Endothelial cell of umbilical vein (primary cell): ENCODE measurements around the gene DIPK1A. TPM values are rescaled to one million over a fixed set of nuclear protein-coding genes. Genes with fewer than 3 reads are reported as not detected.

Experiments used
- BruUV-seq: library from RNA; stranded (reverse); fragments of 400-500 nt; replicated peaks from 2 replicates; lab custom pipeline; 2021; lab: Mats Ljungman, UMichigan
- CTCF ChIA-PET: fragments of 300-600, 350-600 bp; sonication (Branson Sonifier 250); formaldehyde crosslinking; loops from one replicate; lab custom pipeline; 2021; ENCODE audit warnings: antibody characterized with exemption, inconsistent platforms; lab: Charles Lee
- POLR2A ChIA-PET: fragments of 300-600, 350-600 bp; sonication (Branson Sonifier 250); formaldehyde crosslinking; loops from one replicate; lab custom pipeline; 2021; ENCODE audit warnings: antibody characterized with exemption, inconsistent platforms; lab: Charles Lee
- DNase-seq: peaks from one replicate; pipeline ENCODE4 v3.0.0-alpha.2; 2011; ENCODE audit warnings: low read depth, low spot score
- FAIRE-seq: peaks from 2 replicates; lab custom pipeline; 2011; peaks lifted over from hg19 to GRCh38; lab: Jason Lieb, UNC
- H2AFZ ChIP-seq: 2 replicates; pipeline ENCODE4 v1.6.0; 2012; ENCODE audit warnings: low read depth, low read length, control low read depth, inconsistent platforms
- H3K27ac ChIP-seq: 2 replicates; pipeline ENCODE4 v1.5.1; 2011; ENCODE audit warnings: low read depth, mild to moderate bottlenecking, control low read depth, low read length, moderate library complexity; ENCODE audit not compliant: insufficient read depth
- H3K27me3 ChIP-seq, 2 experiments: 2 replicates each; pipeline versions ENCODE4 v1.6.0 to v1.6.1; 2011; ENCODE audit warnings: low read length in 2 of 2, mixed read lengths in 1 of 2; ENCODE audit not compliant: control insufficient read depth in 2 of 2, insufficient read depth in 2 of 2
- H3K36me3 ChIP-seq, 2 experiments: 2 replicates in 1 of 2; 3 replicates in 1 of 2; pipeline ENCODE4 v1.5.1; 2011; ENCODE audit warnings: low read length in 2 of 2, mild to moderate bottlenecking in 1 of 2, moderate library complexity in 1 of 2; ENCODE audit not compliant: control insufficient read depth in 2 of 2, insufficient read depth in 2 of 2; ENCODE audit errors: extremely low read depth in 1 of 2
- H3K4me1 ChIP-seq: 3 replicates; pipeline ENCODE4 v1.5.1; 2011; ENCODE audit warnings: mild to moderate bottlenecking, low read length; ENCODE audit not compliant: control insufficient read depth, insufficient read depth; ENCODE audit errors: extremely low read depth
- H3K4me2 ChIP-seq: 2 replicates; pipeline ENCODE4 v1.6.1; 2011; ENCODE audit warnings: low read length, control low read depth, mixed read lengths; ENCODE audit not compliant: insufficient read depth
- H3K4me3 ChIP-seq, 3 experiments: fragments of 200-600 bp in 1 of 3; sonication (generic), shearing (Covaris generic) in 1 of 3; replicated peaks in 1 of 3; 2 replicates each; pipeline ENCODE4 v1.5.1; 2011 to 2016; ENCODE audit warnings: control low read depth in 3 of 3, low read length in 3 of 3, mild to moderate bottlenecking in 2 of 3, inconsistent platforms in 1 of 3, low read depth in 1 of 3, moderate library complexity in 1 of 3; ENCODE audit not compliant: insufficient read depth in 1 of 3
- H3K79me2 ChIP-seq: 2 replicates; pipeline ENCODE4 v1.6.0; 2012; ENCODE audit warnings: low read length, inconsistent platforms; ENCODE audit not compliant: control insufficient read depth, insufficient read depth
- H3K9ac ChIP-seq: replicated peaks from 2 replicates; pipeline ENCODE3; 2011; ENCODE audit warnings: low read length, control low read depth; ENCODE audit not compliant: insufficient read depth; ENCODE audit errors: extremely low read depth
- H3K9me1 ChIP-seq: replicated peaks from 3 replicates; pipeline ENCODE4 v1.6.0; 2011; ENCODE audit warnings: mild to moderate bottlenecking, low read length; ENCODE audit not compliant: control insufficient read depth, insufficient read depth; ENCODE audit errors: extremely low read depth
- H3K9me3 ChIP-seq: replicated peaks from 2 replicates; pipeline ENCODE4 v1.5.1; 2012; ENCODE audit warnings: low read length, inconsistent platforms; ENCODE audit not compliant: control insufficient read depth, insufficient read depth
- H4K20me1 ChIP-seq: replicated peaks from 2 replicates; pipeline ENCODE3; 2011; ENCODE audit warnings: mild to moderate bottlenecking, low read length; ENCODE audit not compliant: control insufficient read depth, insufficient read depth; ENCODE audit errors: extremely low read depth
- EZH2 ChIP-seq: IDR thresholded peaks from 2 replicates; pipeline ENCODE4 v1.6.1; 2012; ENCODE audit warnings: borderline replicate concordance, low read depth, mild to moderate bottlenecking, moderate library complexity, low read length, inconsistent platforms; ENCODE audit not compliant: severe bottlenecking
- FOS ChIP-seq: IDR thresholded peaks from 2 replicates; pipeline ENCODE4 v1.6.1; 2011; ENCODE audit warnings: mild to moderate bottlenecking, low read length, moderate library complexity, borderline replicate concordance; ENCODE audit not compliant: insufficient read depth
- GATA2 ChIP-seq: IDR thresholded peaks from 2 replicates; pipeline ENCODE4 v1.7.0; 2011; ENCODE audit warnings: low read depth, mild to moderate bottlenecking, moderate library complexity, mixed read lengths, low read length; ENCODE audit not compliant: insufficient read length, insufficient read depth
- JUN ChIP-seq: IDR thresholded peaks from 2 replicates; pipeline ENCODE4 v1.6.1; 2011; ENCODE audit warnings: borderline replicate concordance, low read depth; ENCODE audit not compliant: insufficient read length, insufficient read depth
- MYC ChIP-seq: IDR thresholded peaks from one replicate; pipeline ENCODE4 v1.6.1; 2011; ENCODE audit warnings: mild to moderate bottlenecking, low read depth, low read length
- POLR2A ChIP-seq: IDR thresholded peaks from 2 replicates; pipeline ENCODE4 v1.6.1; 2012; ENCODE audit warnings: low read depth, mild to moderate bottlenecking, control low read depth, low read length
- POLR2AphosphoS5 ChIP-seq: IDR thresholded peaks from 2 replicates; pipeline ENCODE4 v1.6.1; 2012; ENCODE audit warnings: low read depth, mild to moderate bottlenecking, control low read depth, low read length, moderate library complexity; ENCODE audit not compliant: insufficient read depth
- dilution Hi-C: fragments of 300-500 bp; cut with MboI; formaldehyde crosslinking; loops from one replicate; pipeline ENCODE4 v1.15.0; 2019; ENCODE audit warnings: low sequenced_read_pairs; ENCODE audit not compliant: extremely low pct_ligation_motif_present
- intact Hi-C: fragments of 100-400 bp; cut with micrococcal nuclease; formaldehyde crosslinking; loops from one replicate; pipeline ENCODE4 v1.10.0; 2022
- polyA plus RNA-seq, 4 experiments: library from polyadenylated mRNA; depleted of rRNA in 3 of 4; stranded (reverse) in 3 of 4; unstranded in 1 of 4; fragments of >200 nt; gene quantifications; 2 replicates each; pipeline versions ENCODE4 v1.2.1 to v1.2.3, GENCODE V29; 2011 to 2012; ENCODE audit warnings: missing spikeins in 1 of 4
- total RNA-seq: library from RNA; stranded (reverse); gene quantifications from 2 replicates; pipeline ENCODE4 v1.2.3, GENCODE V29; 2021
- TF ChIP-seq, protein P1 (sequence below), 2 donors: IDR thresholded peaks; 1 replicate in 1 of 2; 2 replicates in 1 of 2; pipeline ENCODE4 v1.5.1; 2011; ENCODE audit warnings: low read length in 2 of 2, mild to moderate bottlenecking in 2 of 2, moderate library complexity in 2 of 2, control low read depth in 1 of 2, inconsistent platforms in 1 of 2, low read depth in 1 of 2; ENCODE audit not compliant: insufficient read depth in 1 of 2; ENCODE audit errors: extremely low read depth in 1 of 2
- TF ChIP-seq, protein P2 (sequence below): IDR thresholded peaks from 2 replicates; pipeline ENCODE4 v1.6.1; 2011; ENCODE audit not compliant: insufficient read depth, insufficient read length

Gene DIPK1A
- total and polyA plus RNA-seq, 2 donors (not counting 3 experiments of a cell fraction or from before 2014, with no cell fraction given) = 0.25 to 0.93 TPM

- no peak overlapping the region for H3K4me3 ChIP-seq
- H3K4me2 ChIP-seq = no peak overlapping the region
- BruUV-seq = no TSS peak
- H3K4me1 ChIP-seq = no peaks in the 10 kb centered on the region
- no peak overlapping the region for H3K27ac ChIP-seq
- no peak overlapping the region for H3K9ac ChIP-seq
- DNase-seq = no peak
- H3K79me2 ChIP-seq = no peaks in the 10 kb centered on the region
- no peaks in the 10 kb centered on the region for H3K9me1 ChIP-seq
- intact Hi-C loops (loop anchor here (2.0 kb wide), 3 partner anchors 27 to 67 kb away; partner anchors contain the start of gene DIPK1A), dilution Hi-C loops (no loop called here)
- TF ChIP-seq JUN (no peak), GATA2 (no peak), FOS (no peak), MYC (no peak), EZH2 (no peak), POLR2AphosphoS5 (no peak), POLR2A (no peak)
- TF ChIP-seq, protein P1, sequence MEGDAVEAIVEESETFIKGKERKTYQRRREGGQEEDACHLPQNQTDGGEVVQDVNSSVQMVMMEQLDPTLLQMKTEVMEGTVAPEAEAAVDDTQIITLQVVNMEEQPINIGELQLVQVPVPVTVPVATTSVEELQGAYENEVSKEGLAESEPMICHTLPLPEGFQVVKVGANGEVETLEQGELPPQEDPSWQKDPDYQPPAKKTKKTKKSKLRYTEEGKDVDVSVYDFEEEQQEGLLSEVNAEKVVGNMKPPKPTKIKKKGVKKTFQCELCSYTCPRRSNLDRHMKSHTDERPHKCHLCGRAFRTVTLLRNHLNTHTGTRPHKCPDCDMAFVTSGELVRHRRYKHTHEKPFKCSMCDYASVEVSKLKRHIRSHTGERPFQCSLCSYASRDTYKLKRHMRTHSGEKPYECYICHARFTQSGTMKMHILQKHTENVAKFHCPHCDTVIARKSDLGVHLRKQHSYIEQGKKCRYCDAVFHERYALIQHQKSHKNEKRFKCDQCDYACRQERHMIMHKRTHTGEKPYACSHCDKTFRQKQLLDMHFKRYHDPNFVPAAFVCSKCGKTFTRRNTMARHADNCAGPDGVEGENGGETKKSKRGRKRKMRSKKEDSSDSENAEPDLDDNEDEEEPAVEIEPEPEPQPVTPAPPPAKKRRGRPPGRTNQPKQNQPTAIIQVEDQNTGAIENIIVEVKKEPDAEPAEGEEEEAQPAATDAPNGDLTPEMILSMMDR (IDR thresholded peaks at IDR 0.05; ENCODE audit: extremely low read depth in 1 of 2, insufficient read depth in 1 of 2, low read depth in 1 of 2, low read length in 2 of 2) = no peak
- TF ChIP-seq, protein P2, sequence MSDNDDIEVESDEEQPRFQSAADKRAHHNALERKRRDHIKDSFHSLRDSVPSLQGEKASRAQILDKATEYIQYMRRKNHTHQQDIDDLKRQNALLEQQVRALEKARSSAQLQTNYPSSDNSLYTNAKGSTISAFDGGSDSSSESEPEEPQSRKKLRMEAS = no peak
- ChIA-PET POLR2A (no interaction called here), CTCF (interaction anchor here (1.0 to 3.8 kb wide), 4 partner anchors 130 to 141 kb away, joined by 3 to 257 read pairs (median 30); no protein-coding TSS in a partner anchor)
- no peak for FAIRE-seq
- no peaks in the 10 kb centered on the region for H3K36me3 ChIP-seq
- no peak overlapping the region for H2AFZ ChIP-seq
- no peaks in the 10 kb centered on the region for H4K20me1 ChIP-seq
- no peaks in the 10 kb centered on the region for H3K9me3 ChIP-seq
- H3K27me3 ChIP-seq = peaks cover 8 to 15% of the 10 kb centered on the region in 2 experiments
Observed at GRCh38 chr1:92995441-92996430, 34.5 kb upstream of the DIPK1A start.
